NCI-H1694 treated with DMSO at 0.1 percent for 48 hours (cell line): ENCODE results near the gene S1PR2.
"Not testable (repeated sequence)": the region's sequence is repeated elsewhere in the genome, so short reads cannot be mapped to it uniquely, and the experiment has no call there.

ENCODE experiments used
- DNase-seq: peaks from one replicate; lab custom pipeline; 2025; lab: John Stamatoyannopoulos, UW

The S1PR2 gene

DNA sequence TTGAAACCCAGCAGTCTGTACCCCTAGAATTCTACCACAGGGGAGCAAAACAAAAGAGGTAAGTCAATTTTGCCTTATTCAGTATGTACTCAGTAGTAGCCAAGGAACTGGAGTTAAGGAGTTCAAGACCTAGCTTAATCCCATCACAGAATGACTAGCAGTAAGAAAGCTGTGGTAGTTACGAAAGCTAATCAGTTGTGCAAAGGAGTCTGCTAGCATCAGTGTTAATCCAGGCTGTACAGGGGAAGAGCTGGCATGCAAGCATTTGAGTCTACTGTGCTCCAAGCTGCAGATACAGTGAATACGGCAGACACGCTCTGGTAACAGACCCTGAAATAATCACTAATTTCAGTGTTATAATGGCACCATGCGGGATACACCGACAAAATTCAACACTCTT lies 41.1 kb downstream of the S1PR2 start:
- no peak for DNase-seq

DNA sequence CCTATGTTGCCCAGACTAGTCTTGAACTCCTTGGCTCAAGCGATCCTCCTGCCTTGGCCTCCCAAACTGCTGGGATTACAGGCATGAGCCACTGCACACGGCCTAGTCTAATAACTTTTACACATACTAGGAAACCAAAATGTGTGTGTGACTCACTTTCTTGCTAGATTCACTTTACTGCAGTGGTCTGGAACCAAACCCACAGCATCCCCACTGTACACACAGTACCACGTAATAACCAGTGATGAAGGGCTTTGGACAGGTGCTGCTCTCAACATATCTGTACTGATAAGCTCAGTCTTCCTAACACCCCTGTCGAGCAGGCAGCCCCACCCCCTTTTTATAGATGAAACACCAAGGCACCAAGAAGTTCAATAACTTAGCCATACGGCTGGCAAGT lies 41.5 kb downstream of the S1PR2 start:
- DNase-seq, result no peak

DNA sequence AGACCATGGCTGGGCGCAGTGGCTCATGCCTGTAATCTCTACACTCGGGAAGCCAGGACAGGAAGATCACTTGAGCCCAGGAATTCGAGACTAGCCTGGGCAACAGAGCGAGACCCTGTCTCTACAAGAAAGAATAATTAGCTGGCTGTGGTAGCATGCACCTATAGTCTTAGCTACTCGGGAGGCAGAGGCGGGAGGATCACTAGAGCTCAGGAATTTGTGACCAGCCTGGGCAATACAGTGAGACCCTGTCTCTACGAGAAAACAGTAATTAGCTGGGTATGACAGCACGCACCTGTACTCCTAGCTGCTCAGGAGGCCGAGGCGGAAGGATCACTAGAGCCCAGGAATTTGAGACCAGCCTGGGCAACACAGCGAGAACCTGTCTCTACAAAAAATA lies 43.8 kb downstream of the S1PR2 start:
- DNase-seq, result no peak

DNA sequence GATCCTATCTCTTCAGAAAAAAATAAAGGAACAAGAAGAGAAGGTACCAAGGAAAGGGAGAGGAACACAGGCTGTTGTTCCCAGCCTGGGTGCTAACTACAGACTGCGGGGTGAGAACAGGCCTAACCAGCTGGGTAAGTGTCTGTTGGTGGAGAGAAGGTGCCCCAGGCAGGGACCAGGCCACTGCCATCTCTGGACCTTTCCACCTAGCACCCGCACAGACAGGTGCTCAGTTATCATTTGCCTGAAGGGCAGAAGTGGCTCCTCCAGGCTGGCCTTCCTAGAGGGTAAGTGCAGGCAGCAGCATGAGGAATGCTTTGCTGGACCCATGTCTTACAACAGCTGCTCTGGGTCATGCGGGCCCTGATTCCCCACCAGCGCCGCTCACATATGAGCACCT lies 46.5 kb downstream of the S1PR2 start:
- no peak for DNase-seq

DNA sequence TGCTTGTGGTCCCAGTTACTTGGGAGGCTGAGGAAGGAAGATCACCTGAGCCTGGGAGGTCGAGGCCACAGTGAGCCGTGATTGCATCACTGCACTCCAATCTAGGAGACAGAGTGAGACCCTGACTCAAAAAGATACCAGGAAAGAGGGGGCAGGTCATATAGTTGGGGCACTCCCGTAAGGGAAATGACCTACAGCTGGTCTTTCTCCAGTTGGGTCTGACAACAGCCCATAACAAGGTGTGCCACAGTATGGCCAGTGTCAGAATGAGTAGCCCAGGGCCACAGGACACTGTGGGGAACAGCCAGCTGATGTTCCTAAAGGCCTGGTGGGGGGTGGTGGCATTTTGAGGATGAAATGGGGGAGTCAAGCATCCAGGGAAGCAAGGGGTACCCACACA lies 47.2 kb downstream of the S1PR2 start:
- DNase-seq, result no peak

DNA sequence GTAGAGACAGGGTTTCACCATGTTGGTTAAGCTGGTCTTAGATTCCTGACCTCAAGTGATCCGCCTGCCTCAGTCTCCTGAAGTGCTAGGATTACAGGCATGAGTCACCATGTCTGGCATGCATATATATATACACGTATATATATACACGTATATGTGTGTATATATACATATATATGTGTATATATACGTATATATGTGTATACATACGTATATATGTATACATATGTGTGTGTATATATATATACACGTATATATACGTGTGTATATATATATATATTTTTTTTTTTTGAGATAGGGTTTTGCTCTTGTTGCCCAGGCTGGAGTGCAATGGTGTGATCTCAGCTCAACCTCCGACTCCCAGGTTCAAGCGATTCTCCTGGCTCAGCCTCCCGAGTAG lies 48.3 kb downstream of the S1PR2 start:
- DNase-seq, result no peak

DNA sequence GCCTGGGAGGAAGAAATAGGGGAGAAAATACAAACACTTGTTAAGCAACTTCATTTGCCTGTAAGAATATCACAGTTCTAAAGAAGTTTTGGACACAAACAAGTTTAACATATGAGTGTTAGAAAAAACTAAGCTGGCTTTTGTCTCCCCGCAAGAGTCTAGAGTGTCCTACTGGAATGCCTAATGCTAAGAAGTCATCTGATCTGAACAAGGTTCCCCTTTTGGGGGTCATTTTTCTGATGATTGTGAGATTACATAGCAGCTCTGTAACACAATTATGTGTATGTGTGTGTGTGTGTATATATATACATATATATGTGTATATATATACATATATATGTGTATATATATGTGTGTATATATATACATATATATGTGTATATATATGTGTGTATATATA lies 49.1 kb downstream of the S1PR2 start:
- no peak for DNase-seq

DNA sequence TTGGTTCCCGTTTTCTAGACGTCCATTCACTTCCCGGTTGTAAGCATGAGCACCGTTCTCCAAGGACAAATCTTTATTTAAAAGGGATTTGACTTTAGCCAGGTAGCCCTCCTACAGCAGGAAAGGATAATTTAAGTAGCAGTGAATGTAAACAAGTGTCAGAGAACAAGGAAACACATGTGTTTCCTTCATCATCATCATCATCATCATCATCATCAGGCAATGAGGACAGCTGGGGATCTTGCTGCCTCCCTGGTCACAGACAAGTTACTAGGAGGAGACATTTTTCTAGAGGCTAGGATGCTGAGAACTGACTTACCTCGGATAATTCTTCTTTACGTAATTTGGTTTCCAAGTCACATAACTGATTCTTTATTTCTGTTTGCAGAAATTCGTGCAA lies 50.7 kb downstream of the S1PR2 start:
- DNase-seq, result no peak

DNA sequence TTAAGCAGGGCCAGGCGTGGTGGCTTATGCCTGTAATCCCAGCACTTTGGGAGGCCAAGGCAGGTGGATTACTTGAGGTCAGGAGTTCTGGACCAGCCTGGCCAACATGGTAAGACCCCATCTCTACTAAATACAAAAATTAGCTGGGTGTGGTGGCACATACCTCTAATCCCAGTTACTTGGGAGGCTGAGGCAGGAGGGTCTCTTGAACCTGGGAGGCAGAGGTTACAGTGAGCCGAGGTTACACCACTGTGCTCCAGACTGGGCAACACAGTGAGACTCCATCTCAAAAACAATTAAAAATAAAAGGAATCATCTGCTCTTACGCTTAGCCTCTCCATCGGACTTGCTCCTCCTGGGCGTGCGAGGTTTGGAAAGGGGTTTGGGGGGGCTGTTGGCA lies 51.1 kb downstream of the S1PR2 start:
- not testable (repeated sequence) for DNase-seq

DNA sequence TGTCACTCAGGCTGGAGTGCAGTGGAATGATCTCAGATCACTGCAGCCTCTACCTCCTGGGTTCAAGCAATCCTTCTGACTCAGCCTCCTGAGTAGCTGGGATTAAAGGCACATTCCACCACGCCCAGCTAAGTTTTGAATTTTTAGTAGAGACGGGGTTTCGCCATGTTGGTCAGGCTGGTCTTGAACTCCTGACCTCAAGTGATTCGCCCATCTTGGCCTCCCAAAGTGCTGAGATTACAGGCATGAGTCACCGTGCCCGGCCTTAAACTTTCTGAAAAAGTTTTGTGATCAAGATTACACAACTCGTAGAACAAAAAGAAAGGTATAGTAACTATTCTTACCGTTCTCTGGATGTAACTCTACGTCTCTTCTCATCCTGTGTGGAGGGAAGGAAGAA lies 57.6 kb downstream of the S1PR2 start:
- DNase-seq, result no peak
